ENCODE measurements around the gene RAPGEF6.

DNA sequence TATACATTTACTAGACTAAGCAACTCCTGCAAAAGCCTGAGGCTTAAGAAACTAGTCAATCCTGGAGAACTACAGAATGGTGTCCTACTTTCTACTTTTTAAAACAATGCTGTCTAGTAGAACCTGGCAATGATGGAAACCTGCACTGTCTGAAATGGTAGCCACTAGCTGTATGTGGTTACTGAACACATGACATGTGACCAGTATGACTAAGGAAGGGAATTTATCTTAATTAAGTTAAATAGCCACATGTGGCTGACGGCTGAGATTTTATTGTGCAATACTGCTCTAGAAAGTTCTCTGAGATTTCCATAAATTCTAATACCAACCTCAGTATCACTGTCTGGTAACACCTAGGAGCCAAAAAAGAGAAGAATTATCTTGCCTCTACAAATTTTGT, 44.9 kb upstream of the RAPGEF6 start:
- TF ChIP-seq EZH2phosphoT487 (IDR thresholded peaks at IDR 0.05; ENCODE audit: low read depth) = no peak
- TF ChIP-seq, protein P1, sequence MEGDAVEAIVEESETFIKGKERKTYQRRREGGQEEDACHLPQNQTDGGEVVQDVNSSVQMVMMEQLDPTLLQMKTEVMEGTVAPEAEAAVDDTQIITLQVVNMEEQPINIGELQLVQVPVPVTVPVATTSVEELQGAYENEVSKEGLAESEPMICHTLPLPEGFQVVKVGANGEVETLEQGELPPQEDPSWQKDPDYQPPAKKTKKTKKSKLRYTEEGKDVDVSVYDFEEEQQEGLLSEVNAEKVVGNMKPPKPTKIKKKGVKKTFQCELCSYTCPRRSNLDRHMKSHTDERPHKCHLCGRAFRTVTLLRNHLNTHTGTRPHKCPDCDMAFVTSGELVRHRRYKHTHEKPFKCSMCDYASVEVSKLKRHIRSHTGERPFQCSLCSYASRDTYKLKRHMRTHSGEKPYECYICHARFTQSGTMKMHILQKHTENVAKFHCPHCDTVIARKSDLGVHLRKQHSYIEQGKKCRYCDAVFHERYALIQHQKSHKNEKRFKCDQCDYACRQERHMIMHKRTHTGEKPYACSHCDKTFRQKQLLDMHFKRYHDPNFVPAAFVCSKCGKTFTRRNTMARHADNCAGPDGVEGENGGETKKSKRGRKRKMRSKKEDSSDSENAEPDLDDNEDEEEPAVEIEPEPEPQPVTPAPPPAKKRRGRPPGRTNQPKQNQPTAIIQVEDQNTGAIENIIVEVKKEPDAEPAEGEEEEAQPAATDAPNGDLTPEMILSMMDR (IDR thresholded peaks at IDR 0.05; ENCODE audit: low read depth, low read length) = no peak
